ENCODE data around the gene GPR15LG.
"Not testable (repeated sequence)": the region's sequence is repeated elsewhere in the genome, so short reads cannot be mapped to it uniquely, and the experiment has no call there.

GPR15LG gene

GRCh38 chr10:84173501-84173929 is at the start of gene GPR15LG:
Gene GPR15LG (plus strand): TSS chr10:84173801. CDS start chr10:84173852, 51 bp downstream.
- no peak for DNase-seq

GRCh38 chr10:84125910-84126784 is 47.5 kb upstream of the GPR15LG start:
- DNase-seq = not testable (repeated sequence)

GRCh38 chr10:84126785-84127167 is 46.8 kb upstream of the GPR15LG start:
- no peak for DNase-seq

- DNase-seq = no peak
Measured at GRCh38 chr10:84135836-84136235, 37.8 kb upstream of the GPR15LG start.

GRCh38 chr10:84137811-84138210 is 35.8 kb upstream of the GPR15LG start:
- DNase-seq = no peak

GRCh38 chr10:84138478-84139125 is 35.0 kb upstream of the GPR15LG start:
- DNase-seq = peak; percentile 39

- DNase-seq = peak; percentile 77
Measured at GRCh38 chr10:84139126-84140035, 34.2 kb upstream of the GPR15LG start, which contains the start of gene GHITM. Gene GHITM (plus strand): TSS chr10:84139509. CDS start chr10:84141501, 1,992 bp downstream.

GRCh38 chr10:84140036-84140379 is 33.6 kb upstream of the GPR15LG start:
- DNase-seq = no peak

GRCh38 chr10:84147347-84147746 is 26.3 kb upstream of the GPR15LG start:
- DNase-seq = no peak

GRCh38 chr10:84148006-84148597 is 25.5 kb upstream of the GPR15LG start:
- DNase-seq = not testable (repeated sequence)

GRCh38 chr10:84149854-84150253 is 23.7 kb upstream of the GPR15LG start:
- DNase-seq = no peak

GRCh38 chr10:84152769-84153168 is 20.8 kb upstream of the GPR15LG start:
- DNase-seq = no peak

- DNase-seq = no peak
Measured at GRCh38 chr10:84155521-84155920, 18.1 kb upstream of the GPR15LG start.

- no peak for DNase-seq
Measured at GRCh38 chr10:84156009-84156408, 17.6 kb upstream of the GPR15LG start.

GRCh38 chr10:84156768-84157167 is 16.8 kb upstream of the GPR15LG start:
- no peak for DNase-seq

- DNase-seq = no peak
Measured at GRCh38 chr10:84158061-84158460, 15.5 kb upstream of the GPR15LG start.

- no peak for DNase-seq
Measured at GRCh38 chr10:84158550-84158949, 15.1 kb upstream of the GPR15LG start.

GRCh38 chr10:84159076-84159685 is 14.4 kb upstream of the GPR15LG start:
- DNase-seq = no peak

- DNase-seq = no peak
Measured at GRCh38 chr10:84160663-84161362, 12.8 kb upstream of the GPR15LG start.

GRCh38 chr10:84163996-84164395 is 9.6 kb upstream of the GPR15LG start:
- DNase-seq = no peak

- DNase-seq = no peak
Measured at GRCh38 chr10:84164442-84164841, 9.2 kb upstream of the GPR15LG start.

Measured in NCI-H2029 (cell line).